ENCODE data around the gene PER3.

- TF ChIP-seq CTCF (IDR thresholded peaks at IDR 0.05) (no peak), POLR2A (IDR thresholded peaks at IDR 0.05) (no peak)
Observed at GRCh38 chr1:7743346-7743745, 40.7 kb upstream of the PER3 start.
